H1 (cell line): ENCODE measurements around the gene CALY.

Source experiments
- EP300 ChIP-seq, 2 experiments: IDR thresholded peaks; 1 replicate in 1 of 2; 2 replicates in 1 of 2; pipeline ENCODE4 v1.6.1; 2011 to 2012; ENCODE audit warnings: low read depth in 2 of 2, low read length in 2 of 2, mild to moderate bottlenecking in 2 of 2, borderline replicate concordance in 1 of 2, inconsistent platforms in 1 of 2, moderate library complexity in 1 of 2
- TAF1 ChIP-seq: IDR thresholded peaks from 2 replicates; pipeline ENCODE4 v1.6.1; 2011; ENCODE audit warnings: mild to moderate bottlenecking, low read depth, low read length
- TF ChIP-seq, protein P1 (sequence below), 3 experiments: IDR thresholded peaks; 1 replicate in 2 of 3; 2 replicates in 1 of 3; pipeline versions ENCODE4 v1.5.1 to v1.6.1; 2011; ENCODE audit warnings: low read length in 3 of 3, mild to moderate bottlenecking in 3 of 3, inconsistent platforms in 2 of 3, low read depth in 1 of 3, moderate library complexity in 1 of 3; ENCODE audit not compliant: insufficient read depth in 1 of 3; ENCODE audit errors: control extremely low read depth in 1 of 3

DNA sequence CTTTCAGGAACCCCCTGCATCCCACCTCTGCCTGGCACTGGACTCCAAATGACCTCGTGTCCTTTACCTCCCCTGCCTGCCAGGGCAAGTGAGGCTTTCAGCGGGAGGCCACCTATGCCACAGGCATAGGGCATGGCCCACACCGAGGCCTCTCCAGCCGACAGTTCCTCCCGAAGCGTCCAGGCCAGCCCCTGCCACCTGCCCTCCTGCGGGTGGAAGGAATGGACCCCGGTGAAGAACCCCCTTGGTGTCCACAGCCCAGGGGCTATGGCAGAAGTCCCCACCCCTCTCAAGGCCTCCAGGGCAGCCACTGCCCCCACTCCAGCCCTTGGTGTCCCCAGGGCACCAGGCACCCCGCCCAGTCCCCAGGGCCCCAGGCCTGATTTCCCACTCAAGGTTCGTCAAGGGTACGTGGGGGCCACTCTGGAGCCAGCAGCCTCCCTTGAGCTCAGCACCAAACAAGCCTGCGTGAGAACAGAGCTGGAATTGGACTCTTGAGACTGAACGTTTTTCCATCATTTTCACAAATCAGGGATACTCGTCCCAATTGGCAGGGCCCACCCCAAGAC is 18.1 kb upstream of the CALY start:
- TF ChIP-seq TAF1 = no peak
- TF ChIP-seq, protein P1, sequence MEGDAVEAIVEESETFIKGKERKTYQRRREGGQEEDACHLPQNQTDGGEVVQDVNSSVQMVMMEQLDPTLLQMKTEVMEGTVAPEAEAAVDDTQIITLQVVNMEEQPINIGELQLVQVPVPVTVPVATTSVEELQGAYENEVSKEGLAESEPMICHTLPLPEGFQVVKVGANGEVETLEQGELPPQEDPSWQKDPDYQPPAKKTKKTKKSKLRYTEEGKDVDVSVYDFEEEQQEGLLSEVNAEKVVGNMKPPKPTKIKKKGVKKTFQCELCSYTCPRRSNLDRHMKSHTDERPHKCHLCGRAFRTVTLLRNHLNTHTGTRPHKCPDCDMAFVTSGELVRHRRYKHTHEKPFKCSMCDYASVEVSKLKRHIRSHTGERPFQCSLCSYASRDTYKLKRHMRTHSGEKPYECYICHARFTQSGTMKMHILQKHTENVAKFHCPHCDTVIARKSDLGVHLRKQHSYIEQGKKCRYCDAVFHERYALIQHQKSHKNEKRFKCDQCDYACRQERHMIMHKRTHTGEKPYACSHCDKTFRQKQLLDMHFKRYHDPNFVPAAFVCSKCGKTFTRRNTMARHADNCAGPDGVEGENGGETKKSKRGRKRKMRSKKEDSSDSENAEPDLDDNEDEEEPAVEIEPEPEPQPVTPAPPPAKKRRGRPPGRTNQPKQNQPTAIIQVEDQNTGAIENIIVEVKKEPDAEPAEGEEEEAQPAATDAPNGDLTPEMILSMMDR (IDR thresholded peaks at IDR 0.05; ENCODE audit: control extremely low read depth in 1 of 3, insufficient read depth in 1 of 3, low read depth in 1 of 3, low read length in 3 of 3) = no peak
- no peak for TF ChIP-seq EP300 (IDR thresholded peaks at IDR 0.05; ENCODE audit: borderline replicate concordance in 1 of 2, low read depth in 2 of 2, low read length in 2 of 2)
